Progenitor cell of endocrine pancreas (in vitro differentiated cells): ENCODE measurements around the gene CXCL3. TPM values are rescaled to one million over a fixed set of nuclear protein-coding genes. Genes with fewer than 3 reads are reported as not detected.
A peak's percentile ranks its signal among the peaks of the same experiment; 100 is the strongest.

Experiments
- DNase-seq: peaks from one replicate; pipeline ENCODE4 v3.0.0; 2021; ENCODE audit warnings: low spot score; ENCODE audit not compliant: unreplicated experiment
- H3K27ac Mint-ChIP-seq: 2 replicates; pipeline ENCODE4 v1.8.0; 2021; ENCODE audit warnings: mild to moderate bottlenecking, moderate library complexity, mixed read lengths
- H3K27me3 Mint-ChIP-seq: 2 replicates; pipeline ENCODE4 v1.8.0; 2021; ENCODE audit warnings: mixed read lengths
- H3K36me3 Mint-ChIP-seq: 2 replicates; pipeline ENCODE4 v1.8.0; 2022; ENCODE audit warnings: mixed read lengths; ENCODE audit not compliant: insufficient read depth
- H3K4me1 Mint-ChIP-seq: 2 replicates; pipeline ENCODE4 v1.8.0; 2021; ENCODE audit warnings: low read depth, mixed read lengths
- H3K4me3 Mint-ChIP-seq: 2 replicates; pipeline ENCODE4 v1.8.0; 2021; ENCODE audit warnings: low read depth, mild to moderate bottlenecking, moderate library complexity, mixed read lengths
- H3K9me3 Mint-ChIP-seq: 2 replicates; pipeline ENCODE4 v1.8.0; 2021; ENCODE audit warnings: low read depth, mixed read lengths
- CTCF ChIP-seq: fragments of 200-600 bp; sonication (generic); IDR thresholded peaks from one replicate; pipeline ENCODE4 v1.5.0; 2021; ENCODE audit warnings: antibody characterized with exemption, mild to moderate bottlenecking; ENCODE audit not compliant: unreplicated experiment
- total RNA-seq: library from RNA; stranded (reverse); gene quantifications from 2 replicates; pipeline ENCODE4 v1.2.1, GENCODE V29; 2021

CXCL3 gene
- total RNA-seq, 1 donor from 2014 or later = 1.7 TPM

GRCh38 chr4:74045247-74045646, 6.8 kb upstream of the CXCL3 start:
- peaks cover under 1% of the 10 kb centered on the region for H3K4me1 Mint-ChIP-seq
- H3K36me3 Mint-ChIP-seq = no peaks in the 10 kb centered on the region
- peaks cover 16% of the 10 kb centered on the region for H3K9me3 Mint-ChIP-seq
- no peak for TF ChIP-seq CTCF
- no peak overlapping the region for H3K4me3 Mint-ChIP-seq
- H3K27ac Mint-ChIP-seq = no peak overlapping the region
- peaks cover 21% of the 10 kb centered on the region for H3K27me3 Mint-ChIP-seq
- no peak for DNase-seq

GRCh38 chr4:74044677-74045076, 6.2 kb upstream of the CXCL3 start:
- no peaks in the 10 kb centered on the region for H3K36me3 Mint-ChIP-seq
- no peak overlapping the region for H3K4me3 Mint-ChIP-seq
- DNase-seq = no peak
- peaks cover 25% of the 10 kb centered on the region for H3K27me3 Mint-ChIP-seq
- TF ChIP-seq CTCF = no peak
- peaks cover 2% of the 10 kb centered on the region for H3K4me1 Mint-ChIP-seq
- H3K9me3 Mint-ChIP-seq = peaks cover 16% of the 10 kb centered on the region
- no peak overlapping the region for H3K27ac Mint-ChIP-seq

GRCh38 chr4:74042681-74043080, 4.2 kb upstream of the CXCL3 start:
- no peak overlapping the region for H3K27ac Mint-ChIP-seq
- no peak for DNase-seq
- peaks cover 10% of the 10 kb centered on the region for H3K4me1 Mint-ChIP-seq
- H3K9me3 Mint-ChIP-seq = peaks cover 12% of the 10 kb centered on the region
- H3K4me3 Mint-ChIP-seq = no peak overlapping the region
- no peaks in the 10 kb centered on the region for H3K36me3 Mint-ChIP-seq
- H3K27me3 Mint-ChIP-seq = peaks cover 32% of the 10 kb centered on the region
- peak; percentile 12 for TF ChIP-seq CTCF

GRCh38 chr4:74041418-74041817, 2.9 kb upstream of the CXCL3 start:
- Mint-ChIP-seq H3K36me3 (no peaks in the 10 kb centered on the region), H3K9me3 (no peaks in the 10 kb centered on the region), H3K4me1 (peaks cover 14% of the 10 kb centered on the region), H3K4me3 (no peak overlapping the region), H3K27ac (no peak overlapping the region), H3K27me3 (peaks cover 32% of the 10 kb centered on the region)
- no peak for TF ChIP-seq CTCF
- DNase-seq = no peak

GRCh38 chr4:74039315-74039763, 850 bp upstream of the CXCL3 start:
- H3K36me3 Mint-ChIP-seq = no peaks in the 10 kb centered on the region
- H3K4me3 Mint-ChIP-seq = peak overlapping the region; percentile 90
- H3K9me3 Mint-ChIP-seq = no peaks in the 10 kb centered on the region
- no peak for DNase-seq
- H3K27ac Mint-ChIP-seq = no peak overlapping the region
- peaks cover 15% of the 10 kb centered on the region for H3K4me1 Mint-ChIP-seq
- peaks cover 37% of the 10 kb centered on the region for H3K27me3 Mint-ChIP-seq
- no peak for TF ChIP-seq CTCF
